GM19467 (cell line): ENCODE data around the gene ASTN1.

Experiments used
- ATAC-seq: cut with Tn5 transposase; IDR thresholded peaks from one replicate; pipeline ENCODE4 v1.9.1; 2021; ENCODE audit warnings: mild to moderate bottlenecking, moderate library complexity; ENCODE audit not compliant: unreplicated experiment

Gene ASTN1

GRCh38 chr1:176994931-176995596 is 169.4 kb downstream of the ASTN1 start:
- no peak for ATAC-seq

- no peak for ATAC-seq
Measured at GRCh38 chr1:176993587-176993986, 170.9 kb downstream of the ASTN1 start.

GRCh38 chr1:176989754-176990153 is 174.8 kb downstream of the ASTN1 start:
- ATAC-seq, result no peak

DNA sequence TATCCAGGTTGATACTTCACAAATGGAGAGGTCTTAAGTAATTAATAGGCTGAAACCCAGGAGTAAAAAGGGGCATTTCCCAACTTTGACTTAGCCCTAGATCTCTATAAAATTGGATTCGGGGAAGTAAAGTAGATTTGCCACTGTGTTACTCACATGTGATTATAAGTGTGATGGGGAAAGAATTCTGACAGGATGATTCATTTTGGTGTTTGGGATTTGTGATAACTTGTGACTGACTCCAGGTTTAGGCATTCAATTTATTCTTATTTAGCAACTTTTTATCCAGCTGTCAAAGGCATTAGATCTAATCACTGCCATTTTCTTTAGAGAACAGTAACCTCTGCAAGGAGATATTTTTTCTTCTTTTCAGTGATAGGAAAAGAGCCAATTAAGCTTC is 175.5 kb downstream of the ASTN1 start:
- ATAC-seq, result no peak

- ATAC-seq, result no peak
Measured at GRCh38 chr1:176987016-176987415, 177.5 kb downstream of the ASTN1 start.

DNA sequence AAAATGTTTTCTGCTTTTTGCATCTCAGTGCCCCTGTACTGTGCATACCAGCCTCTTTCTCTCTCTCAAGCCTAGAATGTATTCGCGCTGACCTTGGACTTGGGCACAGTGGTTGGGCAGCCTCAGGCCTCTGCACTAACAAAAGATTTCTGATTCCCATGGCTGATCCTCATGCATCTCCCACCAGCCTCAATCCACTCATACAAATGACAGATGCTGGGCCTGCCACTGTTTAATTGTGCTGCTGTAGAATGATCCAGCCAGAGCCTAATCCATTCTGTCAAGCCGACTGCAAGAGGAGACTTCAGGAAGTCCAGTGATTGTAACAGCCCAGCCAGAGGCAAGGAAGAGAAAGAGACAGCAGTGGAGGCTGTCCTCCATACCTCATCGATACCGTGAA is 180.8 kb downstream of the ASTN1 start:
- no peak for ATAC-seq

DNA sequence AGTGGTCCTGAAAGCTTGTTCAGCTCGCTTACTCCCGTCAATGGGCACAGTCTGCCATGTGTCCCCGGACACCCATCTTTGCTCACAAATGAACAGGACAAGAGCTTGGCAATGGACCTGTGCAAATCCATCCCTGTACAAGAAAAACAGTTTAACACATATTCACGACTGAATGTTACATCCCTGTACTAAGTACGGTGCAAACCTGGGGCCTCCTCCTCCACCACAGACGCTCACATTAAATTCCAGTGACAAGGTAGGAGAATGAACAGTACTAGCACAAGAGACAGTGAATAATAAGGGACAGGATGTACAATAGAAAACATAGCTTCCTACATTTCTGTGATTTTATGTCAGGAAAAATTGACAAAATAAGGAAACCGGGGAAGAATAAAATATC is 187.7 kb downstream of the ASTN1 start:
- no peak for ATAC-seq

DNA sequence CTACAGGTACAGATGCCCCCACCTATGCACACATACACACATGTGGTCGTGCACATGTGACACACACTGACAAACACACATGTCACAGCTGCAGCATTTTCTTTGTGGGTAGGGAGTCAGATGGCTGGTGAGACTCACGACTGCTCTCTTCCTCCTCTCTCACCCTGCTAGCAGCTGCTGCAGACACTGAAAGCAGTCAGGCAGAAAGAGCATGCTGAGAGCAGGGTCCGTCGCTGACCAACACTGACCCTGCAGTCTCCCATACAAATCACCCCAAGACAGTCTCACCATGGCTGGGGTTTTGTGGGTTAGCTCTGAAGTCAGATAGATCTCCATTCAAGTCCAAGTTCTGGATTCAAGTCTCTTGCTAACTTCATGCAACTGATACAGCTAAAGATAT is 188.3 kb downstream of the ASTN1 start:
- no peak for ATAC-seq

DNA sequence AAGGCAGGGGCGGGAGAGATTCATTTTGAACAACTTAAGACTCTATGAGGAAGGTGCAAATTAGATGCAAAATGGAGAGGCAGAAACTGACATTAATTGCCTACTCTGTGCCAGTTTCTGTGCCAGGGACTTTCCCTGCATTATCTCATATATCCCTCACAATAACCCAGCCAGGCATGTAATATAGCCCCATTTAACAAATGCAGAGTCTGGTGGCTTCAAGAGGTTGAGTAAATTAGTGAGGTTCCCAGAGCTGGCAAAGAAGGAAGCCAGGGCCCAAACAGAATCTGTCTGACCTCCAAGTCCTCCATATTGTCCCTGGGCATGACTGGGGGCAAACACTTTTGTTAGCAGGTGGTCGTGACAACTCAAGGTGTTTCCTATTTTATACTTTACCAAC is 199.8 kb downstream of the ASTN1 start:
- ATAC-seq, result no peak

- ATAC-seq, result no peak
Measured at GRCh38 chr1:176963181-176963580, 201.3 kb downstream of the ASTN1 start.

GRCh38 chr1:176961678-176962077 is 202.8 kb downstream of the ASTN1 start:
- no peak for ATAC-seq

DNA sequence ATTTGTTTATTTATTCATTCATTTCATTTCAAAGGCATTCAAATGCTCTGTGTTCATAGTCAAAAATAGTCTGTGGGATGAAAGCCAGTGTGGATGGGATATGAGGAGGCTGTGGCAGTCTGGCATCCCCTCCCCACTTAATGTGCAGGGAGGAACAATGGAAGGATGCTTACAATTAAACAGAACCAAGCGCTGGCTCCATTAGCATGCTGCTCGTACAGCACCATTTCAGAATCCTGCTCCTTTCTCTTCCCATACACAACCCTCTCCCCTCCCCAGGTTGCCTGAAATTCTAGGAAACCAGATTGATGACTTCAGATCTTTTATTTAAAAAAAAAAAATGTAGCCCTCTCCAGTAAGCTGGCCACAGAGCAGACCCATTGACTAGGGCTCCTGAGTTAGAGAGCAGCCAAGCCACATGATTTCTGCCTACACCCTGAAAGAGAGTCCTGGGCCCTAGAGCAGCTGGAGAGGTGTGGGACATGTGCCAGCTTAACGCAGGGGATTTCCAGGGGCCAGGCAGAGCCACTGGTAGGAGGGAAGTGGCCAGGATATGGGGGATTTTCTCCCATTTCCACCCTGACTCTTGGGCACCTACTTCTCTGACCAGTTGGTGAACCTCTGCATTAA is 205.2 kb downstream of the ASTN1 start:
- ATAC-seq, result no peak

DNA sequence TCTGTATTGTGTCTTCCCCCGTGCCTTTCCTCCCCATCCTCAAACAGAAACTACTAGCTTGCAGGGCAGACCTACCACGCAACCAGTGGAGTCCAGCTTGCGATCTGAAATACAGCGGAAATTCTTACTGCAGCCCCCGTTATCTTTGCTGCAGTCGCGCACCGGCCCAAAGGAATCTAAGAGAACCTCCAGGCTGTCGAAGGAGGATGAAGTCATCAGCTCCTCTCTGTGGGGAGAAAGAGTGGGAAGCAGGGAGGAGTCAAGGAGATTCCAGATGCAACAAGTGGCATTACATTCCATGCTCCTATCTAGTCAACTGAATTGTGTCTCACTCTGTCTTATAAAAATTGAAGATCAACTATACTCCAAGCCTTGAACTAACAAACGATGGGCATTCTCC is 206.9 kb downstream of the ASTN1 start:
- no peak for ATAC-seq

- no peak for ATAC-seq
Measured at GRCh38 chr1:176954242-176954641, 210.3 kb downstream of the ASTN1 start.

DNA sequence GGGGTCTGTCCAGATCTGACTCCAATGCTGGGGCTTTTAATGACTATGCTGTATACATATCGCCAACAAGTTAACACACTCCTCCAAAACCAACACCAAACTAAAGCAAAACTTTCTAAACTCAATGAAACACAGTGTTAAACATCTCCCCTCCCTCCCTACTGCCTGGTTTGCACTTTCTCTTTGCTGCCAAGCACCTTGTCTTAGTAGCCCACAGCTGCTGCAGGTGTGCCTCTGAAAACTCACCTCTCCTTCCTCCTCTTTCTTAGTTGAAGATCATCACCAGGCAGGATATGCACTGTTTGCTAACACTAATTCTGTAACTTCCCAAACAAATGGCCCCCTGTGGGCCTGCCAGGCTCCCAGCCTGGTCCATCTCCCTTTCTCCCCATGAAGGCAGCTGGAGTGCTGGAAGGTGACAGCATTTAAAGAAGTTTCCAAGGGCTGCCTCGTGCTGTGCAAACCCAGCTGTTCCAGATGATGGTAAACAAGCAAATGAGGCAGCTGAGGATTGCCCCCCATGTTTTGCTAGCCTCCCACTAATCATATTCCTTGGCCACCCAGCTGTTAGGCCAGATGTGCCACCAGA is 213.7 kb downstream of the ASTN1 start:
- no peak for ATAC-seq

- ATAC-seq, result no peak
Measured at GRCh38 chr1:176949033-176949662, 215.4 kb downstream of the ASTN1 start.

DNA sequence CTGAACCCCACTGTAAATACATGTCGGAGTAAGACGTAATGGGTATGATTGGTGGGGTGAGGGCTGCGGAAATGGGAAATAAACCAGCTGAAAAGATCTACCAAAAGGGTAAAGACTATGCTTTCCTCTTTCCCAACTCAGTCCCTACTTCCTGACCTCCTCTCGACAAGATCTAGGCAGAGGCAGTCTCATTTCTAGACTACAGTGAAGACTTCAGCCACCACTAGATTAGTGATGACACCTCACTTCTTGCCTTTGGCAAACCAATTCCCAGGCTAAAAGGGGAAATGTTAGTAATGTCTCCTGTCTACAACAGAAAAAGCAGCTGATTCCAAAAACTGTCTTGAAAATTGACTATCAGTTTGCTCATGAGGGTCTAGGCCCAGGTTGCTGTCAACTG is 219.9 kb downstream of the ASTN1 start:
- no peak for ATAC-seq

DNA sequence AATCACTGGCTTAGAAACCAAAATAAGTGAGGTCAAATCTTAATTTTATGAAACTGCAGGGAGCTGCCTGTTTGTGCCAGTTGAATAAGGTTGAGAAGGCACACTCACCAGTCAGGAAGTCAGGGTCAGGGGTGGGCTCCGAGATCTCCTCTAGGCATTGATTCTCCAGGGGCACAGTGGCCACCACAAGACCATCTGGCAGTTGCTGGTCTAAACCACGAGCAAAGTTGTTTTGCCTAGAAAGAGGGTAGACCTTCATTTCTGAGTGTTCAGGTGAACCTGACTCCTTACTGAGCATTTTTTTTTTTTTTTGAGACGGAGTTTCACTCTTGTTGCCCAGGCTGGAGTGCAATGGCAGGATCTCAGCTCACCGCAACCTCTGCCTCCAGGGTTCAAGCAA is 220.7 kb downstream of the ASTN1 start:
- no peak for ATAC-seq

GRCh38 chr1:176942346-176942745 is 222.2 kb downstream of the ASTN1 start:
- ATAC-seq, result no peak

GRCh38 chr1:176939993-176940392 is 224.5 kb downstream of the ASTN1 start:
- ATAC-seq, result no peak

- peak; percentile 64 for ATAC-seq
Measured at GRCh38 chr1:176938375-176938774, 226.1 kb downstream of the ASTN1 start.

DNA sequence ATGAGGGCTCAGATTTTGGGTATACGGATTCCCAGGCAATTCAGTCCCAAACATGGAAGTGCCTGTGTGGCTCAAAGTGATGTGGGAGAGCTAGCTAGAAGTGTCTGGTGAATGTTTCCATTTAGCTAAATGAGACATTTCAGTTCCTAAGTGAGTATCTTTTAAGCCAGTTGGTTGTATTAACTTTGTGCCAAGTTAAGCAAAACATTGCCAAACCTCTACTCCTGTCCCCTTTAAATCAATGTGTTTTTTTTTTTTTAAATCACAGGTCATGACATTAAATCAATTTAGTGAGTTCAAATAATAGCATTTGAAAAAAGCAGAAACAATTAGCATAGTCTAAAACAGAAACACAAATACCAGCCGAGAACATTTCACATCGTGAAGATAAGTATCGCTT is 230.1 kb downstream of the ASTN1 start:
- no peak for ATAC-seq
